ENCODE results near the gene POLR3C.
"Not testable (repeated sequence)": the region's sequence is repeated elsewhere in the genome, so short reads cannot be mapped to it uniquely, and the experiment has no call there.

Gene POLR3C

DNA sequence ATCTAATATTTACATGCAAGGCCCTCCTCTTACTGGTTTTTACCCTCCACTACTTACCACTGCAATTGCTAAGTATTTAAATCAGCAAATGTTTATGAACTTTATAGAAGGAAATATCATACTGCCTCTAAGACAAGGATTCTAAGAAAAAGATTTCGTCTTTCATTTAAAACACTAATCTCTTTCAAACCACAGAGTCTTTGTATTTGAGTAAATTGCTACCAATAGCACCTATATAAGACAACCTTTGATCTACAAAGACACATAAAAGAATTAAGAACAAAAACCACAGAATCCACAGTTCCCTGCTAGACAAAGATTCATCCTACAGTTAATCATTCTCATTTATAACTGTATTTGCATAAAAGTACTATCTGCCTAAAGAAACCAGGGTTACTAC lies 37.7 kb upstream of the POLR3C start:
- H3K79me2 ChIP-seq (ENCODE audit: insufficient read depth, low read length) = no peaks in the 10 kb centered on the region
- no peak overlapping the region for H3K9ac ChIP-seq (ENCODE audit: low read length)
- no peak overlapping the region for H3K27ac ChIP-seq (ENCODE audit: low read depth, low read length)
- no peak for TF ChIP-seq EZH2phosphoT487 (conservative IDR thresholded peaks at IDR 0.05; ENCODE audit: low read length)
- no peak for TF ChIP-seq CTCF (IDR thresholded peaks at IDR 0.05; ENCODE audit: insufficient read depth, low read length, poor library complexity, severe bottlenecking)
- no peaks in the 10 kb centered on the region for H3K27me3 ChIP-seq (ENCODE audit: low read length)
- no peaks in the 10 kb centered on the region for H3K9me2 ChIP-seq (replicated peaks; ENCODE audit: insufficient read depth, low read length)
- H4K20me1 ChIP-seq (ENCODE audit: low read depth, low read length) = no peaks in the 10 kb centered on the region
- no peak overlapping the region for H2AFZ ChIP-seq (ENCODE audit: low read depth, low read length, severe bottlenecking)
- H3K4me3 ChIP-seq (ENCODE audit: insufficient read depth, low read length, poor library complexity, severe bottlenecking) = no peak overlapping the region
- H3F3A ChIP-seq (ENCODE audit: insufficient read depth) = no peaks in the 10 kb centered on the region
- no peaks in the 10 kb centered on the region for H3K9me3 ChIP-seq (ENCODE audit: insufficient read depth, low read length)
- H3K4me2 ChIP-seq (ENCODE audit: low read depth, low read length, poor library complexity, severe bottlenecking) = no peak overlapping the region
- H3K36me3 ChIP-seq (ENCODE audit: low read length) = no peaks in the 10 kb centered on the region; the same call in 1 of the 2 replicates

DNA sequence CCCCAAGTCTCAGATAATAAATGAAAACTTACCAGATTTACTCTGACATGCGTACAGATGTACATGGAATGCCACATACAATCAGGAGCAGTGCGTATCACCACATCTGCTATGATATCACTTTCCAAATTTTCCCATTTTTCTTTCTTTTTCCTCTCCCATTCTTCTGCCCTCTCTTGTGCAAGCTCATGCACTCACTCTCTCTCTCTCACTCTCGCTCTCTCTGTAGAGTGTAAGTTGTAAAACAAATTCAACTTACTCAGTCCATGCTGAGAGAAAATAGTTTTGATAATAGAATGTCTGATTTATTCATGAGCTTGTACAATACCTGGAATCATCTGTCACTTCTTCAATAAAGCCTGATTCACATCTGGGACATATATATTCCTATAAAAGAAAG lies 35.4 kb upstream of the POLR3C start:
- H2AFZ ChIP-seq (ENCODE audit: low read depth, low read length, severe bottlenecking) = no peak overlapping the region
- no peak overlapping the region for H3K4me2 ChIP-seq (ENCODE audit: low read depth, low read length, poor library complexity, severe bottlenecking)
- H3K9me2 ChIP-seq (replicated peaks; ENCODE audit: insufficient read depth, low read length) = no peaks in the 10 kb centered on the region
- no peaks in the 10 kb centered on the region for H4K20me1 ChIP-seq (ENCODE audit: low read depth, low read length)
- H3F3A ChIP-seq (ENCODE audit: insufficient read depth) = no peaks in the 10 kb centered on the region
- no peak overlapping the region for H3K27ac ChIP-seq (ENCODE audit: low read depth, low read length)
- no peaks in the 10 kb centered on the region for H3K9me3 ChIP-seq (ENCODE audit: insufficient read depth, low read length)
- H3K9ac ChIP-seq (ENCODE audit: low read length) = no peak overlapping the region
- no peak for TF ChIP-seq CTCF (IDR thresholded peaks at IDR 0.05; ENCODE audit: insufficient read depth, low read length, poor library complexity, severe bottlenecking)
- TF ChIP-seq EZH2phosphoT487 (conservative IDR thresholded peaks at IDR 0.05; ENCODE audit: low read length) = no peak
- no peaks in the 10 kb centered on the region; the same call in 1 of the 2 replicates for H3K36me3 ChIP-seq (ENCODE audit: low read length)
- peaks cover 4% of the 10 kb centered on the region; the same call in 1 of the 2 replicates for H3K79me2 ChIP-seq (ENCODE audit: insufficient read depth, low read length)
- no peaks in the 10 kb centered on the region for H3K27me3 ChIP-seq (ENCODE audit: low read length)
- no peak overlapping the region for H3K4me3 ChIP-seq (ENCODE audit: insufficient read depth, low read length, poor library complexity, severe bottlenecking)

GRCh38 chr1:145791860-145792259 lies 32.1 kb upstream of the POLR3C start:
- not testable (repeated sequence) for H3K9me3 ChIP-seq (ENCODE audit: insufficient read depth, low read length); H3K27me3 ChIP-seq (ENCODE audit: low read length); H3K36me3 ChIP-seq (ENCODE audit: low read length); H3F3A ChIP-seq (ENCODE audit: insufficient read depth); H3K4me2 ChIP-seq (ENCODE audit: low read depth, low read length, poor library complexity, severe bottlenecking); H3K9ac ChIP-seq (ENCODE audit: low read length); H3K4me3 ChIP-seq (ENCODE audit: insufficient read depth, low read length, poor library complexity, severe bottlenecking); H3K27ac ChIP-seq (ENCODE audit: low read depth, low read length); H2AFZ ChIP-seq (ENCODE audit: low read depth, low read length, severe bottlenecking); H3K9me2 ChIP-seq (replicated peaks; ENCODE audit: insufficient read depth, low read length); H4K20me1 ChIP-seq (ENCODE audit: low read depth, low read length)
- H3K79me2 ChIP-seq (ENCODE audit: insufficient read depth, low read length) = peaks cover 15% of the 10 kb centered on the region

DNA sequence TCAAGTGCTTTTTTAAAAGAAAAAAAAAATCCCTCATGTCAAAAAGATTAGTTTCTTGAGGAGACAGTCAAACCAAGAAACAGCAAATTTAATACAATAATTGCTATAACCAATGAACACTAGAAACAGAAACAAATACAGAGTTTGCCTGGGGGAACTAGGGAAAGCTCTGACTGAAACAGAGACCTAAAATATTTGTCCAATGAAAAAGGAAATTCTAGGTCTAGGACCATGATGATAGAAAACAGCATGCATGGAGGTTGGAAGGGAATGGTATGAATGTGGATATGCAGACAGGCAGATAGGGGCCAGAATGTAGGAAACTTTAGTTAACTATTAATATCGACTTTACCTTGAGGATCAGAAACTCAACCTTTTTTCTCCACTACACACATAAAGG lies 31.5 kb upstream of the POLR3C start:
- no peak overlapping the region for H2AFZ ChIP-seq (ENCODE audit: low read depth, low read length, severe bottlenecking)

More for the DNA sequence above, 31.5 kb upstream of the POLR3C start:
- Histone ChIP-seq H3K79me2 (ENCODE audit: insufficient read depth, low read length) (peaks cover 21% of the 10 kb centered on the region), H3K27me3 (ENCODE audit: low read length) (no peaks in the 10 kb centered on the region), H4K20me1 (ENCODE audit: low read depth, low read length) (no peaks in the 10 kb centered on the region), H3K9ac (ENCODE audit: low read length) (no peak overlapping the region), H3K9me2 (replicated peaks; ENCODE audit: insufficient read depth, low read length) (no peaks in the 10 kb centered on the region), H3K9me3 (ENCODE audit: insufficient read depth, low read length) (peaks cover 12% of the 10 kb centered on the region), H3F3A (ENCODE audit: insufficient read depth) (no peaks in the 10 kb centered on the region), H3K4me2 (ENCODE audit: low read depth, low read length, poor library complexity, severe bottlenecking) (no peak overlapping the region), H3K27ac (ENCODE audit: low read depth, low read length) (no peak overlapping the region), H3K4me3 (ENCODE audit: insufficient read depth, low read length, poor library complexity, severe bottlenecking) (no peak overlapping the region), H3K36me3 (ENCODE audit: low read length) (peaks cover 8% of the 10 kb centered on the region; the same call in 1 of the 2 replicates)
- TF ChIP-seq EZH2phosphoT487 (conservative IDR thresholded peaks at IDR 0.05; ENCODE audit: low read length) (no peak), CTCF (IDR thresholded peaks at IDR 0.05; ENCODE audit: insufficient read depth, low read length, poor library complexity, severe bottlenecking) (no peak)
